HUES6 (cell line): ENCODE results near the gene ZNF507.

Experiments used
- H3K27ac ChIP-seq: 2 replicates; pipeline ENCODE4 v1.7.0; 2013; ENCODE audit warnings: low read depth, mild to moderate bottlenecking, low read length, inconsistent platforms
- H3K27me3 ChIP-seq: 2 replicates; pipeline ENCODE4 v1.6.1; 2013; ENCODE audit warnings: low read length; ENCODE audit not compliant: control insufficient read depth, insufficient read depth
- H3K36me3 ChIP-seq: 2 replicates; pipeline ENCODE4 v1.6.1; 2013; ENCODE audit warnings: low read length; ENCODE audit not compliant: control insufficient read depth, insufficient read depth
- H3K4me1 ChIP-seq: 2 replicates; pipeline ENCODE4 v1.6.1; 2013; ENCODE audit warnings: low read length; ENCODE audit not compliant: control insufficient read depth, insufficient read depth
- H3K4me3 ChIP-seq: 2 replicates; pipeline ENCODE4 v1.5.1; 2013; ENCODE audit warnings: low read depth, low read length
- H3K9ac ChIP-seq: one replicate; pipeline ENCODE4 v1.6.1; 2013; ENCODE audit warnings: mild to moderate bottlenecking, low read length
- H3K9me3 ChIP-seq: 2 replicates; pipeline ENCODE4 v1.6.1; 2013; ENCODE audit warnings: low read depth, low read length; ENCODE audit not compliant: control insufficient read depth, insufficient read depth

ZNF507 gene

GRCh38 chr19:32345261-32346207, at the start of gene ZNF507:
TSS of gene ZNF507 (plus strand) at chr19:32345610. CDS start at chr19:32352831, 7,221 bp downstream.
- Histone ChIP-seq H3K4me1 (peaks cover 4% of the 10 kb centered on the region; the same call in 1 of the 2 replicates), H3K9ac (peak within 1 kb of the TSS; percentile 91), H3K36me3 (peaks cover 29% of the 10 kb centered on the region), H3K27ac (peak within 1 kb of the TSS; percentile 78), H3K27me3 (no peaks in the 10 kb centered on the region), H3K4me3 (peak within 1 kb of the TSS; percentile 100), H3K9me3 (no peaks in the 10 kb centered on the region)

- H3K9me3 ChIP-seq, result no peaks in the 10 kb centered on the region
- no peak overlapping the region for H3K4me3 ChIP-seq
- H3K9ac ChIP-seq, result no peak overlapping the region
- no peaks in the 10 kb centered on the region for H3K36me3 ChIP-seq
- H3K27ac ChIP-seq, result no peak overlapping the region
- no peaks in the 10 kb centered on the region for H3K4me1 ChIP-seq
- no peaks in the 10 kb centered on the region for H3K27me3 ChIP-seq
These were observed 48.7 kb upstream of the ZNF507 start for GRCh38 chr19:32296694-32297093.

GRCh38 chr19:32302778-32303177, 42.6 kb upstream of the ZNF507 start:
- H3K27me3 ChIP-seq, result no peaks in the 10 kb centered on the region
- peaks cover 2% of the 10 kb centered on the region for H3K9me3 ChIP-seq
- H3K27ac ChIP-seq, result no peak overlapping the region
- no peaks in the 10 kb centered on the region for H3K4me1 ChIP-seq
- no peak overlapping the region for H3K4me3 ChIP-seq
- no peaks in the 10 kb centered on the region for H3K36me3 ChIP-seq
- H3K9ac ChIP-seq, result no peak overlapping the region

GRCh38 chr19:32303193-32303592, 42.2 kb upstream of the ZNF507 start:
- no peak overlapping the region for H3K4me3 ChIP-seq
- no peaks in the 10 kb centered on the region for H3K27me3 ChIP-seq
- H3K9me3 ChIP-seq, result peaks cover 2% of the 10 kb centered on the region
- no peaks in the 10 kb centered on the region for H3K36me3 ChIP-seq
- no peak overlapping the region for H3K9ac ChIP-seq
- H3K27ac ChIP-seq, result no peak overlapping the region
- peaks cover 2% of the 10 kb centered on the region; the same call in 1 of the 2 replicates for H3K4me1 ChIP-seq

GRCh38 chr19:32307591-32307990, 37.8 kb upstream of the ZNF507 start:
- Histone ChIP-seq H3K4me3 (no peak overlapping the region), H3K9me3 (no peaks in the 10 kb centered on the region; the same call in 1 of the 2 replicates), H3K4me1 (peaks cover 12% of the 10 kb centered on the region), H3K27ac (no peak overlapping the region), H3K36me3 (no peaks in the 10 kb centered on the region), H3K9ac (no peak overlapping the region), H3K27me3 (no peaks in the 10 kb centered on the region)

GRCh38 chr19:32308431-32309077, 36.9 kb upstream of the ZNF507 start:
- no peak overlapping the region for H3K9ac ChIP-seq
- H3K4me1 ChIP-seq, result peaks cover 12% of the 10 kb centered on the region
- no peaks in the 10 kb centered on the region for H3K36me3 ChIP-seq
- no peak overlapping the region for H3K27ac ChIP-seq
- no peaks in the 10 kb centered on the region for H3K27me3 ChIP-seq
- no peaks in the 10 kb centered on the region; the same call in 1 of the 2 replicates for H3K9me3 ChIP-seq
- no peak overlapping the region for H3K4me3 ChIP-seq

- Histone ChIP-seq H3K4me3 (no peak overlapping the region), H3K36me3 (no peaks in the 10 kb centered on the region), H3K27me3 (no peaks in the 10 kb centered on the region), H3K4me1 (peaks cover 12% of the 10 kb centered on the region), H3K27ac (no peak overlapping the region), H3K9ac (no peak overlapping the region), H3K9me3 (no peaks in the 10 kb centered on the region)
These were observed 35.6 kb upstream of the ZNF507 start for GRCh38 chr19:32309711-32310390.

- Histone ChIP-seq H3K27ac (no peak overlapping the region), H3K4me1 (peaks cover 12% of the 10 kb centered on the region), H3K27me3 (no peaks in the 10 kb centered on the region), H3K9ac (no peak overlapping the region), H3K36me3 (no peaks in the 10 kb centered on the region), H3K9me3 (no peaks in the 10 kb centered on the region), H3K4me3 (no peak overlapping the region)
These were observed 34.0 kb upstream of the ZNF507 start for GRCh38 chr19:32311371-32311770.

- Histone ChIP-seq H3K27ac (no peak overlapping the region), H3K4me3 (no peak overlapping the region), H3K9ac (no peak overlapping the region), H3K36me3 (no peaks in the 10 kb centered on the region), H3K27me3 (no peaks in the 10 kb centered on the region), H3K9me3 (no peaks in the 10 kb centered on the region), H3K4me1 (peaks cover 10% of the 10 kb centered on the region)
These were observed 31.7 kb upstream of the ZNF507 start for GRCh38 chr19:32313569-32314265.

GRCh38 chr19:32316034-32316433, 29.4 kb upstream of the ZNF507 start:
- Histone ChIP-seq H3K4me3 (no peak overlapping the region), H3K9ac (no peak overlapping the region), H3K9me3 (no peaks in the 10 kb centered on the region), H3K27ac (no peak overlapping the region), H3K36me3 (no peaks in the 10 kb centered on the region), H3K4me1 (peaks cover 9% of the 10 kb centered on the region; the same call in 1 of the 2 replicates), H3K27me3 (no peaks in the 10 kb centered on the region)
